HG02884 (cell line): ENCODE measurements around the gene SPRED2.

Experiments
- ATAC-seq: cut with Tn5 transposase; IDR thresholded peaks from one replicate; pipeline ENCODE4 v1.9.1; 2021; ENCODE audit warnings: mild to moderate bottlenecking, moderate library complexity; ENCODE audit not compliant: unreplicated experiment

SPRED2 gene, protein sequence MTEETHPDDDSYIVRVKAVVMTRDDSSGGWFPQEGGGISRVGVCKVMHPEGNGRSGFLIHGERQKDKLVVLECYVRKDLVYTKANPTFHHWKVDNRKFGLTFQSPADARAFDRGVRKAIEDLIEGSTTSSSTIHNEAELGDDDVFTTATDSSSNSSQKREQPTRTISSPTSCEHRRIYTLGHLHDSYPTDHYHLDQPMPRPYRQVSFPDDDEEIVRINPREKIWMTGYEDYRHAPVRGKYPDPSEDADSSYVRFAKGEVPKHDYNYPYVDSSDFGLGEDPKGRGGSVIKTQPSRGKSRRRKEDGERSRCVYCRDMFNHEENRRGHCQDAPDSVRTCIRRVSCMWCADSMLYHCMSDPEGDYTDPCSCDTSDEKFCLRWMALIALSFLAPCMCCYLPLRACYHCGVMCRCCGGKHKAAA

DNA sequence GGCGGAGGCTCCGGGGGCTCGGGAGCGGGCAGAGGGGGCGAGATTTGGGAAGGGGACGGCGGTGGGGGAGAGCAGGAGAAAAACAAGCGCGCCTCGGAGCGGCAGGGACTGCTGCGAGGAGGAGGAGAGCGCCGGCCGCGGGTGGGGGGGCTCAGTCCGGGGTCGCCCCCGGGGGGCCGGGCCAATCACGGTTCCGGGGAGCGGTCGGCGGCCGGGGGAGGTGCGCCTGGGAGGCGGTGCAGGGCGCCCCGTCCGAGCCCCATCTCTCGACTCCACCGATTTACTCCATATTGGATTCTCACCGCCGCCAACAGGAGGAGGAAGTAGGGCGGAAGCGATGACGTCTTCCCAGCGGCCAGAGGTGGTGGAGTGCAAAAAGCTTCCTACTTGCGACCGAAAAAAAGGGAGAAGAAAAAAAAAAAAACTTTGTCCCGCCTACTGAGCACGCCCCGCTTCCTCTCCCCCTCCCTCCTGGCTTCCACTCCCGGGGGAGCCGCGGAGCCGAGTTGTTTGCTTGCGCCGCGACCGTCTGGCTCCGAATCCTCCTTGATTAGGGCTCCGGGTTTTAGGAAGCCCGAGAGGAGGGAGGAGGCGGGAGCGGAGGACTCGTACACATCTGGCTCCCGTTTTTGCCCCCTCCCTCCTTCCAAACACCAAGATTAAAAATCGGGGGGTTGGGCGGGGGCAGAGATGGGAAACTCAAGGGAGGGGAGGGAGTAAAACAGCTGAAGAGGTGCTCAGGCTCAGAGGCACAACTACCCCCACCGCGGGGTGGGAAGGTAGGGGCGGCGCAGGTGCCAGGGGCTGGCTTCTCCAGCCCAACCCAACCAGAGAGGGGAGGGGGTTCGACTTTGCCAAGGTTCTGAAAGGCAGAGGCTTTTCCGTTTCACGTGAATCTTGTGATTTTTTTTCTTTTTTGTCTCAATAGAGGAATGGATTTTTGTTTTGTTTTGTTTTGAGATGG is at the start of gene SPRED2:
Gene SPRED2 (minus strand): TSS at position 373 of the 964 bp plus-strand sequence. CDS start 612 bp downstream, outside the sequence.
- ATAC-seq = peak; percentile 30

DNA sequence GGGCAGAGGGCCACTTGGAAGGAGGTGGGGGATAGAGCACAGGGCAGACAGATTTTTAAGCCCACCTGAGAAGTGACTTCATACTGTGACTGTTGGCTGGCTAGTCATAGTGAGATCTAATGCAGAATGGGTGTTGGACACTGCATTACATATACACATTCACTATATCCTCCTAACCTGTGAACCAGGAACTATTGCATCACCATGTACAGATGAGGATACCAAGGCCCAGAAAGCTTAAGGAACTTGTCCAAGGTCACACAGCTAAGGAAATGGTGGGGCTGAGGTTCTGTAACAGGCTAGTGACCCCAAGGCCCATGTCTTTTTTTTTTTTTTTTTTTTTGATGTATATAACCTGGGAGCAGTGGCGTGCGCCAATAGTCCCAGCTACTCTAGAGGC is 49.6 kb upstream of the SPRED2 start:
- ATAC-seq = no peak

DNA sequence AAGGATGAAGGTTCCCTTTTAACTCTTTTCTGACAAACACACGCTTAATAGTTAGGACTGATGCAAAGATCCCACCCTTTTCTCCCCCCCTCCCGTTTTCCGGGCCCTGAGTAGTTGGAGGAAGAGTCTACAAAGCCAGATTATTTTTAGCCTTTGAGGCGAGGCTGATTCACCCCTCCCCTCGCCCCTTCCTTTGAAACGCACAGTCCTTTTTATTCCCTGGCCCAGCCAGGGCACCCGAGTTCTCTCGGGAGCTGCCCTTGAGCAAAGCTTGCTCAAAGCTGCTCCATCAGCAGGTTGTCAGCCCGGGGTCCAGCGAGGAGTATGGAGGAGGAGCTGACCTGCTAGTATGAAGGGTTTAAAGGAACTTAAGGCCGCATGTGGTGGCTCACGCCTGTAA is 47.1 kb upstream of the SPRED2 start:
- no peak for ATAC-seq

DNA sequence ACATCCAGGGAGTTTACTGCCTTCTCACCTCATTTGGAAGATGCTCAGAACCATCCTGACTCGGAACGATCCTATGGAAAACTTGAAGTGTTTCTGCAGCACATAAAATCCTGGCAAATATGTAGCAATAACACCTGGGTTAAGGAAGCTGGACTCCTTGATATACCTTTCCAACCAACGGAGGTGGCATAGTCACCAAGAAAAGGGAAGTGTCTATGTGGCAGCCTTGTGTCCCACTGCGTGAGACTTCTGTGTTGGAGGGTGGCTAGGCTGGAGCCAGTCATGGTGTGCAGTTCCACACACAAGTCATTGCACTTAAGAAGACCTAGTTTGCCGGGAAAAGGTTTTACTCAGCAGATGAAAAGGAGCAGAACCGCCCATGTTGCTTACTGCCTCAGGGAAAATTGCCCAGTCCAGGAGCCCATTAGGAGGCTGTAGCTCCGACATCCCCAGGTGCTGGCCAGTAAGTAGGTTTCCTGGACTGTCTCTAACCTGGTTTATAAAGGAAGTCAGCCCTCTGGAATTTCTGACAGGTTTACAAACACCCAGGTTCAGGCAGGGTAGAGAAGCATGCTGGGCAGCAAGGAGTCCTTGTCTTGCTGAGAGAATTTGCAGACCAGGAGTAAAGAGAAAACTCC is 46.2 kb upstream of the SPRED2 start:
- ATAC-seq = no peak

DNA sequence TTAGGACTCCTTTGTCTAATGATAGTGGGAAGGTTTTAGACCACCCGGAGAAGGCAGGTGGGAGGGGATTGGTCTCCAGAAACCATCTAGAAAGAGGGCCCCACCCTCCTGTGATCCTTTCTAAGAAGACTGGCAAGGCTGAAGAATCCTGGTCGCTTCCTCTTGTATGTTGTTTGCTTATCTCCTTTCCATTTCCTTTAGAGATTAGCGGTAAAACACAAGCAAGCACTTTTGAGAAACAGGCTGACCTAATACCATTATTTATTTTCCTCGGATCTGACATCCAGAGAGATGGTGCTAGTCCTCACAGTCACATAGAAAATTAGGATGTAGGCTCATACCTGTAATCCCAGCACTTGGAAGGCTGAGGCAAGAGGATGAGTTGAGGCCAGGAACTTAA is 45.2 kb upstream of the SPRED2 start:
- ATAC-seq = no peak

DNA sequence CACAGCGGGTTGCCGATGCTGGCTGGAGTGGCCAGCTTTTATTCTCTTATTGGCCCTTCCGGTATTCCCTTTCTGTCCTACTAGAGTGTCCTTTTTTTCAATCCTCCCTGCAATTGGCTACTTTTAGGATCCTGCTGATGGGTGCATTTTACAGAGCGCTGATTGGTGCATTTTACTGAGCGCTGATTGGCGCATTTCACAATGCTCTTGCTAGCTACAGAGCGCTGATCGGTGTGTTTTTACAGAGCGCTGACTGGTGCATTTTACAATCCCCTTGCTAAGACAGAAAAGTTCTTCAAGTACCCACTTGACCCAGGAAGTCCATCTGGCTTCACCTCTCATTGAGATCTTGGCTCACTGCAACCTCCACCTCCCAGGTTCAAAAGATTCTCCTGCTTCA is 44.4 kb upstream of the SPRED2 start:
- ATAC-seq = no peak

DNA sequence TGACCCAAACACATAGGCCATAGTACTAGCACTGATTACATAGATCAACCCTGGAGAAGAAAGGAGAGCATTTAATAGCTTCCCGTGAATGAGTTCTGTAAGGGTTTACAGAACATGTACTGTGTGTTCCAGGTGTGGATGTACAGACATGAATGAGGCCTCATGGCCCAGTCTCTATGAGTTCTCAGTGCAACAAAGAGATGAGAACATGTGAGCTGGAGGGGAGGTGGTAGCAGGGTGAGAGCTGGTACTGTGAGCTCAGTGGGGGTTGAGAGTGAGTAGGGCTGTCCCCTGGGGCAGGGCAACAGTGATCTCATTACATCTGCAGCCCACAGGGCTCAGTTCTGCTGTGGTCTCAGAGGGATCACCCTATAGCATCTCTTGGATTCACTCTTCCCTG is 42.6 kb upstream of the SPRED2 start:
- ATAC-seq = no peak

DNA sequence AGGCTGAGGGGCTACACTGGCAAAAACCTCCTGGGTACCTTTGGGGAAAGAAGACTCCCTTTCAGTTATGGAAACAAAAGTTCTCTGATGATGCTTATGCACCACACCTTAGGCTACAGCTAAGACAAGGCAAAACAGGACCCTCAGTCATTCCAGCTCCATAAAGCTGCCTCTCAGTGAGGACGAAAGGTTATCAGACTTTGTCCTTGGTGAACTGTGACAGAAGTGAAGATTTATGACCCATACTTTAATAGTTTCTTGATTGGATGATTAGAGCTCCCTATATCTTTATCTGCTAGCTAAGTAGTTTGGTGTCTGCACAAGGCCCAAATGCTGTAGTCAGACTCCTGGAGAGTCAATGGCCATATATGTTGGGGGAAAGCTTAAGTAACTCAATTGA is 40.6 kb upstream of the SPRED2 start:
- no peak for ATAC-seq

DNA sequence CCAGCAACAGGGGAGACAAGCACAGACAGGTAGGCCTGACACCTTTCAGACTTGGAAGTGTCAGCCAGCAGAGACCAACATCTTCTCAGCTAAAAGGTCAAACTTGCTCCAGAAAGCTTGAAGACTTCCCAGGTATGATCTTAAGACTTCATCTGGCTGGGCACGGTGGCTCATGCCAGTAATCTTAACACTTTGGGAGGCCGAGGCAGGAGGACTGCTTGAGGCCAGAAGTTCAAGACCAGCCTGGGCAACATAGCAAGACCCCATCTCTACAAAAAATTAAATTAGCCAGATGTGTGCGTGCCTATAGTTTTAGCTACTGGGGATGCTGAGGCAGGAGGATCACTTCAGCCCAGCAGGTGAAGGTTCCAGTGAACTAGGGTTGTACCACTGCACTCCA is 39.0 kb upstream of the SPRED2 start:
- ATAC-seq = no peak

DNA sequence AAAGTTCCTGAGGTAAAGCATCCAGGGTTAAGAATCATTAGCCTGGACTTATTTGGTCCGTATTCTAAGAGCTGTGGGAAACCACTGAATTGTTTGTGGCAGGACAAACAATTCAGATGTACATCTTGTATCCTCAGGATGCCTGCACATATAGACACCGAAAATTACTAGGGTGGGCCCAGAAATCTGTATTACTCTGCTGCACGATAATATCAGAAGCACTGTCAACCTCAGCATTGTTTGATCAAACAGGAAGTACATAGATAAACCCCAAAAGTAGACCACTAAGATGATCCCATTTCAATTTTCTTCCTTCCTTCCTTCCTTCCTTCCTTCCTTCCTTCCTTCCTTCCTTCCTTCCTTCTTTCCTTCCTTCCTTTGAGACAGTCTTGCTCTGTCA is 34.2 kb upstream of the SPRED2 start:
- no peak for ATAC-seq

DNA sequence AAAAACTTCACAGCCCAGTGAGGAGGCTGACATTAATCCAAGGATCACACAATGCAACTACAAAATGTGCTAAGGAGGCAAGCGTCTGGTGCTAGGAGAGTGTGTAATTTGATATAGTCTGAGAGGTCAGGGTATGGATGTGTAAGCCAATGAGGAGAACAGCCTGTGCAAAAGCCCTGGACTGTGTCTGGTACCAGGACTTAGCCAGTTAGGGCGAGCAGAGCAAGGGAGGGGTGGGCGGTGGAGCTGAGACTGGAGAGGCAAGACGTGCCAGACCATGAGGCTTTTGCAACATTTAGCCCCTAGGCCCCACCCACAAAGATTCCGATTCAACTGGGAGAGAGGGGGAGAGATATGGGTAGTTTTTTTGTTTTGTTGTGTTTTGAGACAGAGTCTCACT is 33.5 kb upstream of the SPRED2 start:
- no peak for ATAC-seq

DNA sequence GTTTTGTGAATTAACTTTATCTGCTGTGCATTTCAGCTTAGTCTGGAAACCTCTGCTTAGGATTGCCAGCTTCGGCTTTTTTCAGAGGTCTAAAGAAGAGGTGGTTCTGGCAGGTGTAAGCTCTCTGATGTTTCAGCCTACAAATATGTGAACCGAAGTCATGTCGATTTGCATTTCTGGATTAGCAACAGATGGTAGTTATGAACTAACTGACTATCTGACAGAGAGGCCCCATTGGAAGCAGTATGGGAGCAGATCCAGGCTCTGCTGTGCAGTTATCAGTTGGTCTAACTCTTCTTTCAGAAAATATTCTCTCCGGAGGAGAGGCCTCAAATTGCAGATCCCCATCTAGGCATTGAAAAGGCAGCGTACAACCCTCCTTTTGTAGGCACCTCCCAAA is 32.7 kb upstream of the SPRED2 start:
- ATAC-seq = no peak

DNA sequence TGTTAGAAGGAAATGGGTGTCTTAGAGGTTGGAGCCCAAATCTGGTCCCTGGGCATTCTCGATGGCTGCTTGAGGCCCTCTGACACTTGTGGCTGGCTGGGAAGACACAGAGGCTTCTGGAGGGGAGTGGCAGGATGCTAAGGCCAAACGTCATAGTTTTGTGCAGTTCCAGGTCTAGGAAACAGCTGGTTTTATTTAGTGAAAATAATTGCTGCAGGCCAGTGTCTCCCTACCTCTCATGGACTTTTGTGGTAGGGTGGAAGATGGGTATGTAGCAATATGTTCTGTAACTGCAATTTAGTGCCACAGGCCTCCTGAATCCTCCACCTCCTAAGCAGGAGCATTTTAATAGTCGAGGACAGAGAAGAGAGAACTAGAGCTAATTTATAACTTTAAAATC is 32.2 kb upstream of the SPRED2 start:
- ATAC-seq = no peak

DNA sequence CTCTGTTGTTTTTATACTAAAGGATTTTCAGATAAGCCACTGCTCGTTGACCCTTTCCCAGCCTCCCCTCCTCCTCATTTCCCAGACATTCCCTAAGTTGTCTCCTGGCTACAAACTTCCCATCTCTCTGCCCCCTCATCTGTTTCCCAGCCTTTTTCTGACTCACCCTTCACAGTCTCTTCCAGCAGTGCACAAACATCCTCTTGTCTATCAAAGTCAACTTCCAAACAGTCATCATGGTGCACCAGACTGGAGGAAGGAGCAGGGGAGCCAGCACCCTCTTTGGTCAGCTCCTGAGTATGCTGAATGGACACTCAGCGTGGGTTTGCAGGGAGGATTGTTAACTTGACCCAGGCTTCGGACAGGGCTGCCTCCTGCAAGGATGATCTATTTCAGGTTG is 26.6 kb upstream of the SPRED2 start:
- ATAC-seq = no peak

DNA sequence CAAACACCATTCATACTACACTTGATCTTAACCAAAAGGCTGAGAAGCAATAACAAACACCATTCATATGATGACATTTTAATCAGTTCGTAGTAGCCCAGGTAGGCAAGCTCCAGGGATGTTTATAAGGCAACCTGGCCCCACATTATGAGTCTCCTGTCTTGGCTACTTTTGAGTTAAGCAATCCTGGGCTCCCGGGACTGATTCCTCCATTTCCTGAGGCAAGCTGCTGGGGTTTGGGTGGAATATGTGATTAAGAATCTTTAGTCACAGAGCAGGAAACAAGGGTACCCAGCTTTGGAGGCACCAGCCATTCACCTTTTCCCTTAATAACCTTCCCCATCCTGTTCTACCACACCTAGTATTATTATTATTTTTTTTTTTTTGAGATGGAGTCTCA is 24.5 kb upstream of the SPRED2 start:
- ATAC-seq = no peak

DNA sequence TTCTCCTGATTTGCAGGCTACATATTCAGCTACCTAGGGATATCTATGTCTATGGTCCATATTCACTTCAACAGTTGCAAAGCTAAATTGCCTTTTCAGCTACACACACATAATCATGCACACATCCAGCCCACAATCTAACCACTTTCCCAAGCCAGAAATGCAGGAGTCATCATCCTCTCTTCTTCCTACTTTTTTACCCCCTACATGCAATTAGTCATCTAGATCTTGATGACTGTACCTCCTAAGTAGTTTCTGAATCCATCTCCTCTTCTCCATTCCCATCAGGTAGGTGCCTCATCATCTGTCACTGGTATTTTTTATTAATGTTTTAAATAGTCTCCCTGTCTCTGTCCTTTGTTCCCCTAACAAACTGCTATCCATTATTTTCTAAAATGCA is 23.7 kb upstream of the SPRED2 start:
- ATAC-seq = no peak

DNA sequence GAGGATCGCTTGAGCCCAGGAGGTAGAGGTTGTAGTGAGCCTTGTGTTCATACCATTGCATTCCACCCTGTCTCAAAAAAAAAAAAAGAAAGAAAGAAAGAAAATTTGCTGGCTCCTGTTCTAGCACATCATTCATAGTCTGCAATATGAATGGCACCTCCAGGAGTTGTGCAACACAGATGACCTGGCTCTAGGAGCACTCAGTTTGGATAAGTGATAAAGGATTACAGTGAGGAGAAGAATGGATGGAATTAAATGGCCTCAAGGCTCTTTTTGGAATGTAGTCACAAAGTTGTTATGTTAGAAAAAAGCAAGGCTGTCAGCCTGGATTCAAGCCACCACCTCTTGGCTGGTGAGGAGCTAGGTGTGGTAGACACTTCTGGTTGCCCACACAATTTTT is 21.5 kb upstream of the SPRED2 start:
- ATAC-seq = no peak

DNA sequence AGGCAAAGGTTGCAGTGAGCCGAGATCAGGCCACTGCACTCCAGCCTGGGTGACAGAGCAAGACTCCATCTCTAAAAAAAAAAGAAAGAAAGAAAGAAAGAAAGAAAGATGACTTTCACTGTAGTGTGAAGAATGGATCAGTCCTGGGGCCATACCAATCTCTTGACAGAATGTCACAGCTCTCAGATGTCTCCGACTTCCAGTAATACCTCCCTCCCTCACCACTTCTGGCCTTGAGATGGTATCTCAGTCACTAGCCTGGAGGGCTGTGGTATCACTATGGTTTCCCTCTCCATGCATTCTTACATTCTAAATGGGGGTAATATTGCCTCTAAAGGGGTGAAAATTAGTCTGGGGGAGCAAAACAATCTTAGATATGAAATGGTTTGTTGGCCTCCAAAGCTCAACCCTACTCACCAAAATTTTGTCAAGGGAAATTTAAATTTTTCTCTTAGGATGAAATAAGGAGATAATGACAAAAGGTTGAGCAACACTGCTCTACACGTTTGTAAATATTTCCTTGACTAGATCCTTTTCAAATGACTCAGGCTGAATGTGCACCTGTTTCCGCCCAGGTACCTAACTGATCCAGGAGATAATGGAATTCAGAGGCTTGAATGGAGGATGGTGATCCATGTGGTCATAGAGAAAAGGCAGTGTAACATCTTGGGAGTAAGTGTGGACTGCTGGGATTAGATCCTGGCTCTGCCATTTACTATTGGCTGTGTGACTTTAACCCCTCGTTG is 19.9 kb upstream of the SPRED2 start:
- ATAC-seq = no peak

DNA sequence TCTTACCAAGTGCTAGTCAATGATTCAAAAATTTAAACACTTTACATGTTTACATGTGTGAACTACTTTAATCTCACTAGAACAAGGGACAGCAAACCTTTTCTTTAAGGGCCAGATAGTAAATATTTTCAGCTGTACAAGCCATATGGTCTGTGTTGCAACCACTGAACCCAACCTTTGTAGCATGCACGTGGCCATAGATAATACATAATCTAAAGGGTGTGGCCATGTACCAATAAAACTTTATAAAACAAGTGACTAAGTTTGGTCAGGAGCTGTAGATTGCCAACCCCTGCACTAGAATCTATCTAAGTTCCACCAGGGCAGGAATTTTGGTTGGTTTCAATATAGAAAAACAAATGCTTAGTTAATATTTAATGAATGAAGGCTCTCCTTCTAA is 18.4 kb upstream of the SPRED2 start:
- ATAC-seq = no peak

DNA sequence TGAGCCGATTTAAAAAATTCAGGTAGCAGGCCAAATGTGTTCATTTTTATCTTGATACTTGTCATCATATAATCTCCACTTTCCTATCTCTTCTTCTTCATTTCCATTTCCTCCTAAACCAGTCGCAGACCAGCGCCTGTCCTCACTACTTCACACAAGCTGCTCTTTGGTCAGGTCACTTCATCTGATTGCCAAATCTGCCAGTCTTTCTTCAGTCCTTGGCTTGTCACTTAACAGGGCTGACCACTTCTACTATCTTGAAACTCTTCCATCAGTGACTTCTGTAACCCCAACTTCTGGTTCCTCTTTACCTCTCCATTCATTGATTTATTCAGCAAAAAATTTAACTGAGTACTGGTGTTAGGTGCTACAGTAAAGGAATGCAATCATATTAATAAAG is 18.0 kb upstream of the SPRED2 start:
- no peak for ATAC-seq
